Measurements from ENCODE around the gene HIRA.
"Not testable (repeated sequence)": the region's sequence is repeated elsewhere in the genome, so short reads cannot be mapped to it uniquely, and the experiment has no call there.

Gene HIRA

GRCh38 chr22:19440411-19441195 is 9.1 kb upstream of the HIRA start:
- DNase-seq (ENCODE audit: low read depth) = no peak

- no peak for DNase-seq (ENCODE audit: low read depth)
Observed at GRCh38 chr22:19438298-19438697, 6.8 kb upstream of the HIRA start.

- DNase-seq (ENCODE audit: low read depth) = not testable (repeated sequence)
Observed at GRCh38 chr22:19436444-19437161, 5.1 kb upstream of the HIRA start.

- DNase-seq (ENCODE audit: low read depth) = no peak
Observed at GRCh38 chr22:19434829-19435580, 3.5 kb upstream of the HIRA start.

DNA sequence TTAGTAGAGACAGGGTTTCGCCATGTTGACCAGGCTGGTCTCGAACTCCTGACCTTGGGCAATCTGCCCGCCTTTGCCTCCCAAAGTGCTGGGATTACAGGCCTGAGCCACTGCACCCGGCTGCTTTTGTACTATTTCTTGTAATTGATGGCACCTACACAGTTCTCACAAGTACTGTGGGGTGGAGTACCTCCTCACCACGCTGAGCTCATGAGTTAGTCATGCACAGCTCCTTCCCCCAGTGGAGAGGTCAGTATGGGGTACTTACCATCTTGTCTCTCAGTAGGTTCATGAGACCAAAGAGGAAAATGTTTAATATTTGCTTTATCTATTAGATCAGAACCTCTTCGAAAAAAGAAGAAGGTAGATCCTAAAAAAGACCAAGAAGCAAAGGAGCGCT is 2.9 kb upstream of the HIRA start:
- DNase-seq (ENCODE audit: low read depth) = peak; percentile 15

DNA sequence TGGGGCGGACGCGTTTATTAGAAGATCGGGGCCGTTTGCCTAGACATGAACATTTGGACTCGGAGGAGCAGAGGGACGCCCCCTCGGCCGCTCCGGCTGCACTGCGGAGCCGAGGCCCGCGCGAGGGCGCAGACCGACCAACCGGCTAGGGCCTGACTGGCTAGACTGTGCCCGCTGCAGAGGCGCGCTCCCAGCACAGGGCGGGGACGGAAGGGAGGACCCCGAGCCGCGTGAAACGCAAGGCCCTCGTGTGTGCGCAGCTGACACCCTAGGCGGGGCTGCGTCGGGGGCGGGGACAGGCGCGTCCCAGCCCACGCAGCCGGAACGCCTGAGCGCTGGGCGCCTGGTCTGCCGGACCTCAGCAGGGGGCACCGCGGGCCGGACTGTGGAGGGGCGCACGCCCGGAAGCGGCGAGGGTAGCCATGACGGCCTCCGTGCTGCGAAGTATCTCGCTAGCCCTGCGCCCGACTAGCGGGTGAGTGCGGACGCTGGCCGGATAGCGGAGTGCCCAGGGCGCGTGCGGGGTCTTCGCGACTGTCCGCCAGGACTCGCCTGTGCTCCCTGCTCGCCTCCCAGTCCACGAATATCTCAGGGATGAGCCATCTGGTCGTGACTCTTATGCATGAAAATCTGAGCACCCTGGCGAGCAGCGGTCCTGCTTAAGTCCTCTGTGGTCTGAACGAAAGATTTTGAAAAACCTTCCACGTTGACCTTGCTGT is 759 bp upstream of the HIRA start, which contains the start of gene MRPL40:
MRPL40 (plus strand) TSS at position 413 of the 719 bp plus-strand sequence; CDS start at position 423, 10 bp downstream.
- peak; percentile 96 for DNase-seq (ENCODE audit: low read depth)

DNA sequence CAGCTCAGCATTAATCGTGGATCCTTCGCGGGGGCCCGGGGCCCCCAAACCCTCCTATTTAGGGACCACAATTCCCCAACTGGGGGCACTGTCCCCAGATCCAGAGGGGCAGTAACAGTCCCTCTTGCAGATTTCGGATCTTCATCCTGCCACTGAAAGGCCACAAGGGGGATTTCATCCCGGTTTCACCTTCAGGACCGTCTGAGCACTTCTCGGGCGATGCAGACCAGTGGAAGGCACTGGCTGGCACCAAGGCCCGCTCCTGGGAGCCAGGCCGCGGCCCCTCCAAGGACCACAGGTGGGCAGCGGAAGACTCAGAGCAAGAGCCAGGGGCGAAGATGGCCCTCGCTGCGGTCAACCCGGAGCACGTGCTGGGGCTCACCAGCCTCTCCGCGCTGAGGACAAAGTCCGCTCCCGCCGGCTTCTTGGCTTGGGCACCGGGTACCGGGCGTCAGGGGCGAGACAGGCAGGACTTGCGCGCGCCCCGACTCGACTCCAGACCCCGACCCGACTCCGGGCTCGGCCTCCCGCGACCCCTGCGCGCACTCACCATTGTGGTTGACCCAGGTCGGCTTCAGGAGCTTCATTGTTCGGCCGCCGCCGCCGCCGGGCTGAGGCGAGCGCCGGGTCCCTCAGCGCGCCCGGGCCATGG is 517 bp downstream of the HIRA start:
- peak; percentile 42 for DNase-seq (ENCODE audit: low read depth)

GRCh38 chr22:19429950-19430889 is 1.3 kb downstream of the HIRA start:
- DNase-seq (ENCODE audit: low read depth) = peak; percentile 85

GRCh38 chr22:19424186-19424500 is 7.4 kb downstream of the HIRA start:
- no peak for DNase-seq (ENCODE audit: low read depth)

DNA sequence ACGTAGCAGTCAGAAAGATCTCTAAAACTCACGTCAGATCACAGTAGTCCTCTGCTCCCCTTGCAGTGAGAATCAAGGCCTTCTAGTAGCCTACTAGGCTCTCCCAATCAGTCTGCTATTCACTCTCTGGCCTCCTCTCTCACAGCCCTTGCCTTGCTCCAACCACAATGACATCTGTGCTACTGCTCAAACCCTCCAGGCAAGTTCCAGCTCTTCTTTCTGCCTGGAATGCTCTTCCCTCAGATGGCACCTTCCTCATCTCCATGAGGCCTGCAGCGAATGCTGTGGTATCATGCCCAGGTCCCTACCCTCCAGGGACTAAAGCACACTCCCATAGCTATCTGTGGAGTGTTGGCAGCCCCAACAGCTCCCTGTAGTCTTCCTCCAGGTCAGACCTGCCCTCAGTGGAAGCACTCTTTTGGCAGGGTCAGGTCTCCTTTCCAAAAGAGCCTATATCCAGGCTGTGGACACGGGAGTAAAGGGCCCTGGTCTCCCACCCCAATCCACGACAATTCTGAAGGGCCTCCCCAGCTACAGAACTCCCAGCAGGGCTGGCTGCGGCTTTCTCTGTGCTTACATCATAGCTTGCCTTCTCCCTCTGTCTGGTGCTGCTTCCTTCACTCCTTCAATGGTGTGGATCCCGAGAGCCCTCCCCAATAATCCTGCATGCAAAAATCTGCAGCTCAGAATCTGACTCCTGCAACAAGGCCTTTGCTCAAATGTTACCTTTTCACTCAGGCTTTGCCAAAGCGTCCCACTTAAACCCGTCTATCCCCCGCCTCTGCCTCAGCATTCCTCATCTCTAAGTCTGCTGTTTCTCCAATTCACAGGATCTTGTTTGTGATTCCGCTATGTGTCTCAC is 8.9 kb downstream of the HIRA start:
- no peak for DNase-seq (ENCODE audit: low read depth)

GRCh38 chr22:19420321-19420720 is 11.2 kb downstream of the HIRA start:
- no peak for DNase-seq (ENCODE audit: low read depth)

DNA sequence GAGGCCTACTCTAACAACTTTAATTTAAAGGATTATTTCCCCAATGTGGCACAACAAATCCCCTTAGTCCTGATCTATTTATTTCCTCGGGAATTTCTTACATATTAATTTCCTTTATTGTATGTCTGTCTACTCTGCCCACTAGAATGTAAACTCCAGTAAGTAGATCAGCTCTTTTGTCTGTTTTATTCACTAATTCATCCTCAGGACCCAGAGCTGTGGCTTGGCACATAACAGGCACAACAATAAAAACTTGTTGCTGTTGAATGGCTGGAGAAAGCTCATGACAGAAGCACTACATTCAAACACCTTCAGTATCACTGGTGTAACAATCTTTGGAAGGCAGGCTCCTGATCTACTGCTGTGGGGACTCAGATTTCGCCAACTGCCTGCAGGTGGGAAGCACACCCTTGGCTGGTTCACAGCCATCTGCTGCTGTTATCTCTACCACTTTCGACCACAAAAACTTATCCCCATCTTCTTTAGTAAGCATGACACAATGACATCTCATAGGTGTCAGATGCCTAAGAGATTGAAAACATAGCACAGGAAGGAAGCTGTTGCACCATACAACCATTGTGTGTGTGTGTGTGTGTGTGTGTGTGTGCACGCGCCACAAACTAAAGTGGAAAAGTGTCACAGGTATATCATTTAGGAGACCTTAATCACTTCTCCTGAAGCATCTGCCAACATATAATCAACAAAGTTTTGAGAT is 11.9 kb downstream of the HIRA start:
- peak; percentile 11 for DNase-seq (ENCODE audit: low read depth)

DNA sequence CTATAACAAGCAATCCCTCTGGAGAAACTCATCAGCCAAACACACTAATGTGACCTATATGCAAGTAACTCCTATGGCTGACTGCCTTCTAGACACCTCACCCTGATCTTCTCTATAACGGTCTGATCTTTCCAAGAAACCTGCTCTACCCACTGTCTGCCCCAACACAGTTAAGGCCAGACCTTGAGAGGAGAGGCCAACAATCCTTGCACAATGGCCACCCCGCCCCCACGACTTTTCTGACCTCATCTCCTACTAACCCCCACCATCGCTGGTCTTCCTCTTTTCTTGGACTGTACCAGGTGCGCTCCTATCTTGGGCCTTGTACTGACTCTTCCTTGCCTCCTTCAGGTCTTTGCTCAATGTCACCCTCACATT is 12.5 kb downstream of the HIRA start:
- DNase-seq (ENCODE audit: low read depth) = no peak

DNA sequence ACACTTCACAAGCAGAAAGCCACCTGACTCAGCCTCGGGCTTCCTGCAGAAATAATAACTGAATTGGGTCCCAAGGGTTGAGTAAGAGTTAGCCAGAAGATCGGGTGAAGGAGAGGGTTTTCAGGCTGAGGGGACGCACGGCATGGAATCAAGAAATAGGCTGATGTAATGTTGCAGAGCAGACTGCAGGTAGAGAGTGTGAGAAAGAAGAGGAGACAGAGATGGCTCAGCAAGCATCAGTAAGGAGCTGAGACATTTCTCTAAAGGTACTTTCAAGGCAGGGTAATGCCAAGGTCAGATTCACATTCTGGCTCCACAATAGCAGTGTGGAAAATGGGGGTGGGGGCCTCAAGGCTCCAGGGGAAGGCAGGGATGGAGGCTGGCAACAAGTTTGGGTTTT is 18.6 kb downstream of the HIRA start:
- DNase-seq (ENCODE audit: low read depth) = no peak

DNA sequence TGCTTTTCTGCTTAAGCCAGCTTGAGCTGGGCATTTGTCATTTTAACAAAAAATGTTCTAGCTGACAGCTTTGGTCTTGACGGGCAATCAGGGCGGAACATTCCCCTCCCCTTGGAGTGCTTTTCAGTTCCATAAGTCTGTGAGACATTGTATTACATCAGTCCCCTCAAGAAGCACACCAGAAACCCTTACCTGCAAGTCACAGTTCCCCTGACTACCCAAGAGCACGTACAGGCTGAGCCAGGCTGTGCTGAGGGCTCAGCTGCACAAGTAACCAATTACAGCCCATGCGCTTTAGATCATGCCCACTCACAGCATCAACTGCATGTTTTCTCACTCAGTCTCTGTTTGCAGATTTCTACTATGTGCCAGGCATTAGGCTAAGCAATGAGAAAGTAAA is 19.1 kb downstream of the HIRA start:
- no peak for DNase-seq (ENCODE audit: low read depth)

DNA sequence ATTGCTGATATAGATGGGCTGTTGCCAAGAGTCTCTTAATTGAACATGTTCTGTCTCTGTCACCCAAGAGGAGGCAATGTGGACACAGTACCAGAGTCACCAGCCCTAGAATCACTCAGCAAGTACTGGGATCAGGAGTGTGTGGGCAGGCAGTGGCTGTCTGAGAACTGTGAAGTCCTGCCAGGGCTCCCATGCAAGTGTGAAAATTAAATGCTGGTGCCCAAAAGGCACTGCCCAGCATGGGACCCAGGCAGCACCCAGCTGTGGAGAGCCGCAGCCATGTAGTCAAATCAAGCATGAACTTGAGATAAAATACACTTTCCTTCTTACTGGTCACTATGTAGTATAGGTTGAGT is 19.9 kb downstream of the HIRA start:
- no peak for DNase-seq (ENCODE audit: low read depth)

DNA sequence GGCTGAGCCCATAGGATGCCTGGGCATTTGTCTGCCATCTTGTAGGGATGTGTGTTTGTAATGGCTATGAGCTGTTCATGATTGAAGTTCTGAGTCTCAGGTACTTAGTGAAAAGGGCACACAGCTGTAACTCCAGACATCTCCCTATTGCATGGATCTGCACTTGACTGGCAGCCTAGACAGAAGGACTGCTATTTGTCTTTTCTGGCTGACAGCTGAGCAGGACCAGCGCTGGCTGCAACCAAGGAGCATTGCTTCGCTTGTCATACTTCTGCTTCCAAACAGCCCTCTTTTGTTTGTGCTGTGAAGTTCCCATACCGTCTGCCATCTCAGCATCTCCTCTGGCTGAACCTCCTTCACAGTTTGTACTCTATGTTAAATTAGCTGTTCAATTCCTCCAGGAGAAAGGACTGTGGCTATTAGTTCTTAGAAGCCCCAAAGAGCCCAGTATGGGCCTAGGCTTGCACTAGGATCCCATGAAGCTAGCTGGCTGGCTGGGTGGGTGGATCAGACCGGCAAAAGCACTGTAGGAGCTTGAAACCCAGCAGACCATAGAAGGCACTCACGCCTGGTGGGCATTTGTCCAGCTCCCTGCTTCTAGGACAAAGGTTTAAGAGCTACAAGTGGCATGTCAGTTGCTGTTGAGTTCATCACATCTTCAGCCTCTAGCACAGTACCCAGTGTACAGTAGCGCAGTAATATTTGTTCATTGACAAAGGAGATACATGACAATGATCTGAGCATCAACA is 20.4 kb downstream of the HIRA start:
- DNase-seq (ENCODE audit: low read depth) = no peak
